GM21825 (cell line): ENCODE results near the gene UGT2B7.
"Not testable (repeated sequence)": the region's sequence is repeated elsewhere in the genome, so short reads cannot be mapped to it uniquely, and the experiment has no call there.

Experiments
- ATAC-seq: cut with Tn5 transposase; IDR thresholded peaks from one replicate; pipeline ENCODE4 v1.9.1; 2021; ENCODE audit warnings: mild to moderate bottlenecking, moderate library complexity; ENCODE audit not compliant: unreplicated experiment

UGT2B7 gene

DNA sequence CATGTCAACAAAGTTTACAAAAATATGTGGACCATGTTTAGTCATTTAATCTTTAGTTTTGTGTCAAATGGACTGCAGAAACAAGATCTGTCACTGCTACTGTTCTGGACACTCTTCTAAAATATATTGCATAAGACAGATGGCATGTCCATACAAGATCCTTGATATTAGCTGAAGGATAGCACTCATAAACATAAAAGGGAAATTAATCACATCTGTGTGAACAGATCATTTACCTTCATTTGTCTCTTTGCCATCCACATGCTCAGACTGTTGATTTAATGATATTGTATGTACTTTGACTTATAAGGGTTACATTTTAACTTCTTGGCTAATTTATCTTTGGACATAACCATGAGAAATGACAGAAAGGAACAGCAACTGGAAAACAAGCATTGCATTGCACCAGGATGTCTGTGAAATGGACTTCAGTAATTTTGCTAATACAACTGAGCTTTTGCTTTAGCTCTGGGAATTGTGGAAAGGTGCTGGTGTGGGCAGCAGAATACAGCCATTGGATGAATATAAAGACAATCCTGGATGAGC, at the start of gene UGT2B7:
UGT2B7 (plus strand) TSS at position 364 of the 546 bp plus-strand sequence; CDS start at position 411, 47 bp downstream.
- no peak for ATAC-seq

DNA sequence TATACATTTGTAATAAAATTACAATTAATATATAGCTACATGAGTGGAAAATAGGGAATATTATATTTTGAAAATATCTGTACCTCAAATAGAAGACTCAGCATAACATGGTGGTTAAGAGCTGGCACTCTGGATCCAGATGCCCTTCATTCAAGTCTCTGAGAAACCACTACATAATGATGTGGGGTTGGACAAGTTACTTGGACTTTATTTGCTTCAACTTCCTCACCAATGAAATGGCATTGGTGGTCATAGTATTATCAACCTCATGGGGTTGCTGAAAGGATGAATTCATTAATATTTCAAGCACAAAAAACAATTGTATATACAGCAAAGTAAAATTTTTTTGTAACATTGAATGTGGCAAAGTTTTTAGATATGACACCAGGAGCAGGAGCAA, 46.4 kb upstream of the UGT2B7 start:
- no peak for ATAC-seq

DNA sequence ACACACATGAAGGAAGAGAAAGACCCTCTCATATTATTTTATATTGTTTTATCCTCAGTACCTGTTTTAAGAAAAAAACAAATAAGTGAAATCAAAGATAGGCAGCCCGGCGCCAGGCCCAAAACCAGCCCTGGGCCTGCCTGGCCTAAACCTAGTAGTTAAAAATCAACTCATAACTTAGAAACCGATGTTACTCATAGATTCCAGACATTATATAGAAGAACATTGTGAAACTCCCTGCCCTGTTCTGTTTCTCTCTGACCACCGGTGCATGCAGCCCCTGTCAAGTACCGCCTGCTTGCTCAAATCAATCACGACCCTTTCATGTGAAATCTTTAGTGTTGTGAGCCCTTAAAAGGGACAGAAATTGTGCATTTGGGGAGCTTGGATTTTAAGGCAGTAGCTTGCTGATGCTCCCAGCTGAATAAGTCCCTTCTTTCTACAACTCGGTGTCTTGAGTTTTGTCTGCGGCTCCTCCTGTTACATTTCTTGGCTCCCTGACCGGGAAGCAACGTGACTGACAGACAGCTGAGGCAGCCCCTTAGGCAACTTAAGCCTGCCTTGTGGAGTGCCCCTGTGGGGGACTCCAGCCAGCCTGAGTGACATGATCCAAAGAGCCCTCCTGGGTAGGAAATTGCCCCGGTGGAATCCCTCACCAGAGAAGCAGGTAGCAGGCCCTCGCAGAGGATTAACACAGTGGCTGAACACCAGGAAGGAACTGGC, 45.3 kb upstream of the UGT2B7 start:
- not testable (repeated sequence) for ATAC-seq

DNA sequence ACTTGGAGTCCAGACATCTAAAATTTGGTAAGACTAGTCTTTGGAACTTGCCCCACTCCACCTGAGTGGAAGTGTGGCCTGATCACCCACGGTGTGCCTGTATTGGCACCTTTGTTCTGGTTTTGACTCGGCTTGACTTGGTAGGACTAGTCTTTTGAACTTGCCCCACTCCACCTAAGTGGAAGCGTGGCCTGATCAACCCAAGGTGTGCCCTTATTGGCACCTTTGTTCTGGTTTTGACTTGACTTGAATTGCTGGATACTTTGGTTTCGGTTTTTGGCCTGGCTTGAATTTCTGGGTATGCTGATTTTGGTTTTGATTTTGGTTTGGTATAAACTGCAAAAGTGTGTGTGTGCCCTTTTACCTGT, 44.7 kb upstream of the UGT2B7 start:
- ATAC-seq = no peak

DNA sequence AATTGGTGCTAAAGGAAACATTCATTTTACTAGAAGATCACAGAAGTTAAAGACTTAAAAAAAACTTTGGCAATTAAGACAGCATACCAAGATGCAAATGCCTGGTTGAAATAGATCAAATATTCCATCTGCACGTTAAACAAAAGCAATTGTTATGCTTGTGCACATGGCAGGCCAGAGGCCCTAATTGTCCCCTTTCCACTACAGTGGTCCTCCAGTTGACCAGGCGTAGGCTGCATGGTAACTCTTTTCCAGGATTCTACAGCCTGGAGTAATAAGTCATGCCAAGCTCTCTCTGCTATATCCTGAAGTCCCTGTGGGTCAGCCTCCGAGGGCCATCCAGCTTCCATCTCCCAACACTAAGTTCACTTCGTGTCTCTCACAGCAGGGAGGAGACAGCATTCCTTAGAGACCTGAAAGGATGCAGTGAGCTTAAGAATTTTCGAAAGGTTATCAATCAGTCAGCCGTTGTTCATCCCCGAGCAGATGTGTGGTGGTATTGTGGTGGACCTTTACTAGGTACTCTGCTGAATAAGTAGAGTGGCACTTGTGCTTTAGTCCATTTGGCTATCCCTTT, 42.9 kb upstream of the UGT2B7 start:
- not testable (repeated sequence) for ATAC-seq

DNA sequence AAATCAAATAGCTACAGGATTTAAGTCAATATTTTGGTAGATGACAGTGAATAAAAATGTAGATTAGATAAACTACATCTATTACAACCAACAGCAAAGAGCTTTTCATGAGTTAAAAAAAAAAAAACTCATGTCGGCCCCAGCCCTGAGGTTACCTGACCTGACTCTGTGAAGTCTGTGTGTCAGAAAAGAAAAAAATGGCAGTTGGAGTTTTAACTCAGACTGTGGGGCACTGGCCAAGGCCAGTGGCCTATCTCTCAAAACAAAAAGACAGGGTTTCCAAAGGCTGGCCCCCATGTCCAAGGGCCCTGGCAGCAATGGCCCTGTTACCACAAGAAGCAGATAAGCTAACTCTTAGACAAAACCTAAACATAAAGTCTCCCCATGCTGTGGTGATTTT, 42.2 kb upstream of the UGT2B7 start:
- not testable (repeated sequence) for ATAC-seq

DNA sequence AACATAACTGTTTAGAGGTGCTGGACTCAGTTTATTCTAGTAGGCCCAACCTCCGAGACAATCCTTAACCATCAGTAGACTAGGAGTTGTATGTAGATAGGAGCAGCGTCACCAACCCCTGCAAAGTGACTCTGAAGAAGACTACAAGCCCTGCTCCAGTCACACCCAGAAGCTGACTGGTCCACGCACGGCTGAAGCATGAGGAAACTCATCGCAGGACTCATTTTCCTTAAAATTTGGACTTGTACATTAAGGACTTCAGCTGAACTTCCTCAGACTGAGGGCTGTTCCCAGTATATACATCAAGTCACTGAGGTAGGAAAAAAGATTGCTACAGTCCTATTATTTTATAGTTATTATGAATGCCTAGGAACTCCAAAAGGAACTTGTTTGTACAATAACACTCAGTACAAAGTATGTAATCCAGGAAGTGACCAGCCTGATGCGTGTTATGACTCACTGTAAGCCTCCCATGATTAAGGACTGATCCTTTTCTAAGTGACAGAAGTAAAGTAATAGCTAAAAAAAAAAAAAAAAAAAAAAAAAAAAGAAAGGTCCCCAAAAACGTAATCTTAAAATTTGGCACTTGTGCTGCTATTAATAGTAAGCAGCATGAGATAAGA, 41.6 kb upstream of the UGT2B7 start:
- no peak for ATAC-seq

DNA sequence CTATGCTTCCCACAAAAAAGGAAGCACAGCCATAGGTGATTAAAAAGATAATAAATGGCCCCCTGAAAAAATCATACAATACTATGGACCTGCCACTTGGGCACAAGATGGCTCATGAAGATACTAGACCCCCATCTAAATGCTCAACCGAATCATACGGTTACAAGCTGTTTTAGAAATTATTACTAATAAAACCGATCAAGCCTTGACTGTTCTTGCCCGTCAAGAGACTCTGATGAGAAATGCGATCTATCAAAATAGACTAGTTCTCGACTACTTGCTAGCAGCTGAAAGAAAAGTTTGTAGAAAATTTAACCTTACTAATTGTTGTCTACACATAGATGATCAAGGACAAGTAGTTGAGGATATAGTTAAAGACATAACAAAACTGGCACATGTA, 40.1 kb upstream of the UGT2B7 start:
- ATAC-seq = no peak

DNA sequence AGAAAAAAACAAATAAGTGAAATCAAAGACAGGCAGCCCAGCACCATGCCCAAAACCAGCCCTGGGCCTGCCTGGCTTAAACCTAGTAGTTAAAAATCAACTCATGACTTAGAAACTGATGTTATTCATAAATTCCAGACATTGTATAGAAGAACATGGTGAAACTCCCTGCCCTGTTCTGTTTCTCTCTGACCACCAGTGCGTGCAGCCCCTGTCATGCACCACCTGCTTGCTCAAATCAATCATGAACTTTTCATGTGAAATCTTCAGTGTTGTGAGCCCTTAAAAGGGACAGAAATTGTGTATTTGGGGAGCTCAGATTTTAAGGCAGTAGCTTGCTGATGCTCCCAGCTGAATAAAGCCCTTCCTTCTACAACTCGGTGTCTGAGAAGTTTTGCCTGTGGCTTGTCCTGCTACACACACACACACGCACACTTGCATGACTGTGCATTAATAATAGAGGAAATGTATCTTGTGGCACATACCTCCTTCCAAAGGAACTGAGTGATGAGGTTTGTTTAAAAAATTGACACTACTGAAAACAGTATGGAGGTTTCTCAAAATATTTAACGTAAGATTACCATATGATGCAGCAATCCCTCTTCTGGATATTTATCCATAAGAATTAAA, 39.2 kb upstream of the UGT2B7 start:
- peak; percentile 37 for ATAC-seq

DNA sequence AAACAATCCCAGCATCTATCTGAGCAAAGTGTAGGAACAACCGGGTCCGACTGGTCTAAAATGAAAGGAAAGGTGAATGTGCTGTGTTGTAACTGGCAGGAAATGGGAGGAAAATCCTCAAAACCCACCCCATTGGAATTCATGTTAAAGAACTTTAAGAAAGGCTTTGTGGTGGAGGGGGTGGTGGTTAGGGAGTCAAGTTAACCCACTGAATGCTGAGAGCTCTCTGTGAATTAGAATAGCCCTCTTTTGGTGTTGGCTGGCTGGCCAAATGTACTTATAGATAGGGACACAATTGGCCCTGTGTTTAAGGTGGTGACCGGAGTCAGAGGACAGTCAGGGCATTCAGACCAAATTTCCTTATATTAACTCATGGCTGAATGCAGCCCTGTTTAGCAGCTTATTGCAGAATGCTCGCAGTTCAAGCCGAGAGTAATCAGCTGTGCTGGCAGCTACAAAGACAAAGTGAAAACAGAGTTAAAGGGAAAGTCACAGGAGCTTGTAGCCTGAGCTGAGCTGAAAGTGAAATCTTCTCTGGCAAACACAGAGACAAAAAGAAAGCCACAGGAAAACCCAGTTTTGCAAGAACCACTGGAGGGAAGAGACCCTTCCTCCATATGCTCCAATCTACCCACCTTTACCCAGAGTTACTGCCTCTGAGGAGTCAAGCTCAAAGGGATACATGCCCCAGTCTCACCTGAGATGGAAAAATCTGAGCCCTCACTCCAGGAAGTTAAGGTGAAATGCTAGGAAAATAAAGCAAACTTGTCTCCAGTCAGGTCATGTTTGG, 38.5 kb upstream of the UGT2B7 start:
- ATAC-seq = peak; percentile 80

DNA sequence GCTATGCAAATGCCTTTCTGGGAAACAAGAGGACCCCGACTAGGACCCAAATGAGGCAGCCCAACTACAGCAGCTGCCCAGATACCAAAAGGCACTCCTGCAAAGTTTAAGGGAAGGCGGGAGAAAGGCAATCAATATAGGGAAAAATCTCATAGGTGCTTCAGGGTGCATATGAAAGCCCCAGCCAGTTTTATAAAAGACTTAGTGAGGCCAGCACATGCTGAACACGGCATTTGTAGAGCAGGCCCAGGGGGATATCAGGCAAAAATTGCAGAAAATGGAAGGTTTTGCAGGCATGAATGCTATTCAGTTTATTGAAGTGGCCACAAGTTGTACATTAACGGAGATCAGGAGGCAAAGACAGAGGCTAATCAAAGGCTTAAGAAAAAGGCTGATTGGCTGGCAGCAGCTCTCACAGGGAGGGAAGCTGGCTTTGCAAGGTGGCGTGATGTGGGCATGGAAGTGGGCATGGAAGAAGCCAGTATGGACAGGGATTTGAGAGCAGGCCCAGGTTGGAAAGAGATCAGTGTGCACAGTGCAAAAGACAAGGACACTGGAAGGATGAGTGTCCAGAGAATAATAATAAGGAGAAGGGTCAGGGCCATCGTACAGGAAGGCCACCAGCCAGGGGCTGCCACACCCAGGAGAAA, 37.7 kb upstream of the UGT2B7 start:
- ATAC-seq = no peak

DNA sequence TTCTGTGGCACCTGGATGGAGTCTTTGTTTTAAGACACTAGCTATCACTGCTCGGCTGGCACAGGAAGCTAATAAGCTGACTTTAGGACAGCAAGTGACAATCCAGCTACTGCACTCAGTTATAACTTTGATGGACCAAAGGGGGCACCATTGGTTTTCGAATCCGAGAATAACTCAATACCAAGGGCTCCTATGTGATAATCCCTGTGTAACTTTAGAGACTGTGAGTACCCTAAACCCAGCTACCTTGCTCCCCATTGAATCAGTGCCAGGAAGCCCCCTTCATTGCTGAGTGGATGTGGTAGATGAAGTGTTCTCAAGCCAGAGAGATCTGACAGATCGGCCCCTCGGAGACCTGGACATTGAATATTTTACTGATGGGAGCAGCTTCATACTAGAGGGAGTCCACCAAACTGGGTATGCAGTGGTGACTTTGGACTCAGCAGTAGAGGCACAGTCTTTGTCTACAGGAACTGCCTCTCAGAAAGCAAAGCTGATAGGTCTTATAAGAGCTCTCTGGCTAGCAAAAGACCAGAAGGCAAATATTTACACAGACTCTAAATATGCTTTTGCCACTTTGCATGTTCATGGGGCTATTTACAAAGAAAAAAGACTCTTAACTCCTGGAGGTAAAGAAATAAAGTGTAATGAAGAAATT, 35.5 kb upstream of the UGT2B7 start:
- ATAC-seq = no peak

DNA sequence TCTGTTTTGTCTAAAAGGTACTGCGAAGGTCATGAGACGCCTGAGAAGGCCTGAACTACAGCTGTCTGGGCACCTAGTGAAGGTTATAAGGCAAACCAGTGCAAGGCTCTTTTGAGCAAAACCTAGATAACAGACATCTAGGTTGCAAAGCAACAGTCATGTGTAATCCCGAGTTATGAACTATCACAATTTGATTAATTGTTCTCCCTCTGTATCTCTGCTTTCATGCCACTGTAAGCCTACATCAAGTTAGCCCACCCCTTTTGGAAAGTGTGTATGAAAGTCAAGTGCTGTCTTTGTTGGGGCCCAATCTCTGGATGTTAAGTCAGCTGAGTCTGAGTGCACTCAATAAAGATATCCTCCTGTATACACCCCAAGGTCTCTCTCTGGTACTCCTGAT, 31.9 kb upstream of the UGT2B7 start:
- no peak for ATAC-seq

DNA sequence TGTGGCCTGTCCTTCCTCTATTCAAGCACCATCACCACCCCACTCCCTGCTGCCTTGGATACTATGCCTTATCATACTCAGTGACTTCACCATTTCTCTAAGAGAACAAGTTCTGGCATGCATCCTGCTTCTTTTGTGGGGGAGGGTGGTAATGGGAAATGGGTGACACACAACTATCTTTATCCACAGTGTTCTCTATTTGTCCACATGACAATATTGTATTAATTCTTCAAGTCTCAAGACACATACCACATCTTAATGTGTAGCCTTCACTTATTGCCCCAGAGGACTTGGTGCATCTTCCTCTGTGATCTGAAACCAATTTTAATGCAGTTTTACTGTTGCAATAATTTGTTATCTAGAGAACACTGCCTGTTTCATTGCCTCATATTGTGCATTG, 29.3 kb upstream of the UGT2B7 start:
- no peak for ATAC-seq

DNA sequence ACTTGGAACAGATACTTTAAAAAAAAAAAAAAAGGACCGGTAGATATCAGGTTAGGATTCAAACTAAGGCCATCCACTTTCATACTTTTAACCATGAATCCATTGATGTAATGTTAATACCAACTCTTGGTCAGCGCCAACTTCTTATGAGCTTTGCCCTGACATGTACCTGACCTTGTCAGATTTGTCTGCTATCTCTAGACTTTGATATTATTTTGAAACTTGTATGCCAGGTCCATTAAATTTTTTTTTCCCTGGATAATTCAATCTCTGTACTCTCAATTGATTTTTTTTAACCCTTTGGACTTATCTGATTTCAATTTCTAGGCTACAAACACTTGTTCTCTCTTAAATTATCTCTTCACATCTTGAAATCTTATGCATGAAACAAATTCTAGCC, 27.2 kb upstream of the UGT2B7 start:
- no peak for ATAC-seq

DNA sequence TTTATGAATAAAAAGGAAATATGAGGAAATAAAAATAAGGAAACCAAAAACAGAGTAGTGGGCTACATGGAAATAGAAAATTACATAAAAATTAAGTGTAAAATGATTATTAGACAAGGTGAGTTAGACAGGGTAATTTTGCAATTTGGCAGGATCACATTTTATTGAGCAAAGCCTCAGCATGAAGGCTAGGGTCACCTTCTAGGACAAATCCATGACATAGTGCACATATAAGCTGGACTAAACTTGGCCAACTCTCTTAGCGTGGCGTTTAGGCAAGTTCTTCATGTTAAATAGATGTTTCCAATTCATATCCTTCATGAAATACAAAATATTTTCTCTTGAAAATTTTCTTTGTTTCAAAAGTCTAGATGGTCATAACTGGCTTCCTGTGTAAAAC, 25.7 kb upstream of the UGT2B7 start:
- ATAC-seq = no peak

DNA sequence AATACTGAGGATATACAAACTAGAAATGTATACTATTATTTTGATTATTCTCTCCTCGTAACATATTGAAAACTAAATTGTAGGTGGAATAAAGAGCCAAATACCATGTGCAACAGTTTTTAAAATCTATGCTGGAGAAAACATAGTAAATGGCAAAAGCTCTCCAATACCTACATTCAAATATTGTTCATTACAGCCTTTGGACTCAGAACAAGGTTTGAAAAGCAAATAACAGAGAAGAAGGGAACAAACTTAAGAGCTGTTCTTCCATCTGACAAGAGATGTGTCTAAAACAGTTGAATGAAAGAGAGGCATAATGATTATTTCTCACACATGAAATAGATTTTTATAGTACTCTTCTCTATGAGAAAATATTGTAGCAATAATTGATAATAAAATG, 25.0 kb upstream of the UGT2B7 start:
- no peak for ATAC-seq

DNA sequence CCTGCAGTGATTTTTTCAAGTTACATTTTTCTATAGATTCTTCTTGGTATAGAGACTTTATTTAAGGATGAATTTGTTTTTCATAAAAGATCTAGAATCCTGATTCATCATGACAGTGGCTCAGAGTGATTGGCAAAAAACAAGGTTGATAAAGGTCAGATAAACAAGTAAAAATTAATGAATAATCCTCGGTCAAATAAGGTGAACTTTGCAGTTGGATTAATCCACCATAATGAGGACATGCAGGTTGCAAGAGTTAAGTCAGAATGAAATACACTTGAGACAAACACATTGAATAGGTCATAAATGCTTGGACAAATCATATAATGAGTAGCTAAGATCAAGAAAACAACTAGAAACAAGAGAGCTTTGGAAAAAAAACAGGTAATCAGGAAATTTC, 22.9 kb upstream of the UGT2B7 start:
- ATAC-seq = no peak

DNA sequence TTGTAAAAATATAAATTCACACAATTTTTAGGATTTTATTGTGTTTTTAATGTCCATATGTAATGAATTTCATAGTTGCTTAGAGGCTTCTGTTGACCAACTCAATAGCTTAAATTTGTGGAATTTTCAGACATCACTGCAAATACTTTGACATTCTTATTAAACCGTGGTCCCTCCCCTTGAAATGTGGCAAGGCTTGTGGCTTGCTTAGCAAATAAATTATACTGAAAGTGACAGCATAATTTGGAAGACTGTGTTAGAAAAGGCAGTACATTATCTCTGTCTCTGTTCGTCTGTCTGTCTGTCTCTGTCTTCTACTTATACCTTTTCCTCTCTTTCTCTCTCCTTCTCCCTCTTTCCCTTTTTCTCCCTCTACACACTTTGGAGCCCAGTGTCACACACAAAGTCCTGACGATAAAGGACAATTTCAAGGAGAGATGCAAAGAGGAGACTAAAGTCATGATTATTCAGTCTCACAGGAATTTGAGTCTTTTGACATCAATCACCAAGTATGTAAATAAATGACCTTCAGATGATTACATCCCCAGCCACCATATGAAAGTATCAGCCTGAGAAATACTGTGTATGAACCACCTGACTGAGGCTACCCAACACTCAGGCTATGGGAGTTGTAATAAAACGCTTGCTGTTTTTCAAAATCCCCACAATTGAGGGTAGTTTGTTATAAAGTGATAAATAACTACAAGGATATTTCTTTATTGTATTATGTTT, 21.0 kb upstream of the UGT2B7 start:
- ATAC-seq = no peak
